CD4-positive, alpha-beta T cell treated with Interferon gamma for 1 hour (primary cell): ENCODE measurements around the gene CYCS.
"Not testable (repeated sequence)": the region's sequence is repeated elsewhere in the genome, so short reads cannot be mapped to it uniquely, and the experiment has no call there.

Source experiments
- DNase-seq: peaks from one replicate; pipeline ENCODE4 v3.0.0-alpha.2; 2020

Gene CYCS

DNA sequence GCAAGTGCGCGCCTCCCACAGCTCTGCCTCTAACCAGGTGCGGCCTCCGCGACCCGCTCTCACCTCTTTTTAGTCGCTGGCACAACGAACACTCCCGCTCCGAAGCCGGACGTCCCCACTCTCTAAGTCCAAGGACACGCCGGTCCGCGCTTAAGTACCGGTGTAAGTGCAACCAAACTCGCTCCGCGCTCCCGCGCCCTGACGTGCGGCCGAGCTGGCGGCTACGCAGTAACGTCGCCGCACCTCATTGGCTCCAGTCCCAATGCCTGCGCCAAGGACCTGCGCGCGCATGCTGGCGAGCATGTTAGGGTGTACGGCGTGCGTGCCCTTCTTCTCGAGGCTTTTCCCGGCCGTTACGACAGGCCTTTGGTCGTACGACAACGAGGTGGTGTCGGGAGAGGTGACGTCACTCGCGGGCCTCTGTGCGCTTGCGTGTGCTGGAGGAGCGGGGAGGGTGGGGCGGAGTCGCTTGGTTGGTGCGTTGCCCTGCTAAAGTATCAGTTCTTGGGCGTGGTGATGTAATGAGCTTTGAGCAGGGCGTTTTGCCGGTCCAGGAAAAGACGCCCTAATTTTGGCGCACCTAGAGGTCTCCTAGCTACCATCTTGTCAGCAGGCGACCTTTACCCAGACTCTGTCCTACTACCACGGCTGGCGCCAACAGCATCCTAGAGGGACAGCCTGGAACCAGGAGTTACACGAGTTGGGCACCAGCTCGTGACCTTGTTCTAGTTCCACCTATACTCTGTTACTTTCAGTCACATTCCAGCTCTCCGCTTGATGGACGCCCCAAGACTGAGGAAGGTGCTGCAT, at the start of gene CYCS:
CYCS (minus strand) TSS at position 124 of the 810 bp plus-strand sequence. CDS start 1,141 bp downstream, outside the sequence.
- peak; percentile 100 for DNase-seq

DNA sequence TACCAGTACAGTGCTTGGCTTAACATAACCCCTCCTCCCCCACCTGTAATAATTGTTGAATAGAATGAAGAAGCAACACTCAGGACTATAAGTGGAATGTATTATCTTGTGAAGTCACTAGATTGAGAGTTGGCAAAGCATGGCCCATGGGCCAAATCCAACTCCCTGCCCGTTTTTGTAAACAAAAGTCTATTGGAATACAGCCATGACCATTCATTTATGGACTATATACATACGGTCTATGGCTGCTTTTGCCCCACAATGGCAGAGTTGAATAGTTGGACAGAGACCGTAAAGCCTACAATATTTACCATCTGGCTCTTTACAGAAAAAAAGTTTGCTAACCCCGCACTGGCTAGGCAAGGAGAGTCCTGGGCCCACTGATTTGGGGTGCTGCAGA, 48.1 kb upstream of the CYCS start:
- no peak for DNase-seq

DNA sequence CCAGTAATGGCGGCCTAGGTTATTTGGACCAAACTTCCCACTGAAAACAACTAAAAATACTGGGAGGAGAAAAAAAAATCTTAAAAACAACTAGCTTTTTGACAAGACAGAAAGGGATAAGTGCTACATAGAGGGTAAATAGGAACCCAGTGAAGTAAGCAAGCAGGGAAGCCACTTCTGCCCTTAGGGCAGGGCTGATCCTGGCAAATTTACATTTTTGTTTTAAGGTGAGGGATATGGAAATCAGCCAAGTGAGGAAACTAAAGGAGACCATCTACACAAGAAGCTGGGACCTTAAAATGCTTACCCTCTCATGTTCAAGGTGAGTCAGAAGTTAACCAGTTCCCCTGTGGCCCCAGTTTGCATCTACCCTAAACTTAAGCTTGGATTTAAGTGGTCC, 46.5 kb upstream of the CYCS start:
- DNase-seq = no peak

- no peak for DNase-seq
These were observed 46.0 kb upstream of the CYCS start for GRCh38 chr7:25171071-25171470.

GRCh38 chr7:25169683-25170082, 44.6 kb upstream of the CYCS start:
- DNase-seq = no peak

- no peak for DNase-seq
These were observed 43.1 kb upstream of the CYCS start for GRCh38 chr7:25168145-25168544.

DNA sequence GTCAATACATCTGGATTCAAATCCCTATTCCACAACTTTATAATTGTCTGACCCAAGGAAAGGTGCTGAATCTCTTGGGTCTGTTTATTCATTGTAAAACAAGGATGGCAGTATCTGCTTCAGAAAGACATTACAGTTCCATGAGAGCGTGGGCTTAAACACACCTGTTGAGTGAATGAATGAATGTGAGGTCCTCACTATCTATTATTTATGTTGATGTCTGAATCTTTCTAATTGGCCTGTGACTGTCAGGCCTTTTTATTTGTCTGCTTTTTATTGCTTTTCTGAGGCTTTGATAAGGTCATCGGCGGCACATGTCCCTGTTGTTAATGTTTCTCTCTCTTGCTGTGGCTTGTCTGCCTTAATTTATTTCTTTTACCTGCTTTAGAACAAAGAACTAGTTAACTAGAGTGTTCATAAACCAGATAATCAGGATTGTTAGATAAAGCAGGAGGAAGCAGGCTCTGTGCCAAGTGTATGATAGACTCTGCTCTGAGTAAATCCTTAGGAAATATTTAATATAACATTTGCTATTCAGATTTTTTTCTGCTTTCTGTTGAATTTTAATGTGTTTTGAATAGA, 42.3 kb upstream of the CYCS start:
- DNase-seq = no peak

- not testable (repeated sequence) for DNase-seq
These were observed 35.0 kb upstream of the CYCS start for GRCh38 chr7:25159983-25160596.

- DNase-seq = no peak
These were observed 33.9 kb upstream of the CYCS start for GRCh38 chr7:25158966-25159365.

- no peak for DNase-seq
These were observed 26.7 kb upstream of the CYCS start for GRCh38 chr7:25151773-25152172.

GRCh38 chr7:25149836-25150235, 24.8 kb upstream of the CYCS start:
- DNase-seq = no peak

DNA sequence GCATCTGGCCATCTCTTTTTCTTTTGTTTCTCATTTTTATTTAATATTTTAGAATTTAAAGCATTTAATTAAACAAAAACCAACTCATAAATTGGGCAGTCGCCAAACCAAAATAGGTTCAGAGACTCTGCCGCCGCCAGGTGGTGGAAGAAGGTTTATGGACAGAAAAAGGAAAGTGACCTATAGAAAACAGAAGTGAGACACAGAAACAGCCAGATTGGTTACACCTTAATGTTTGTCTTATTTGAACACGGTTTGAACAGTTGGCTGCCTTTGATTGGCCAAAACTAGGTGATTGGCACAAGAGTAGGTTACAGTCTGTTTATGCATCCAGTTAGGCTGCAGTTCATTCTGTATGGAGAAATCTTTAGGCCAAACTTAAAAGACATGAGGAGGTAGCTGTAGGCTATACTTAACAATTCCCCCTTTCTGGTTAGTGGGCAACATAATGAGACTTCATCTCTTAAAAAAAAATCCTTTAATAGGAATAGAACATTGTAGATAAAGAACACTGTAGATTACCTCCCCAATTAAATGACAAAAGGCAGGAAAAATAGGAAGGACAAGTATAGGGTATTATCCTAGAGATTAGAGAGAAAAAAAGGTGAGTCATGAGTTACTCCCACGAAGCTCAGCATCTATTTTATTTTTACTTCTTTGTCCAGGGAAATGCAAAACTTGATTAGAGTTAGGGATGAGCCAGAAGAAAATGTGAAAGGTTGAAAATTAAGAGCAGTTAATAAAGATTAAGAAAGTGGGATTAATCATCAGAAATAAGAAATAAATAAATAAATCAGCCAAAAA, 23.9 kb upstream of the CYCS start:
- DNase-seq = no peak

DNA sequence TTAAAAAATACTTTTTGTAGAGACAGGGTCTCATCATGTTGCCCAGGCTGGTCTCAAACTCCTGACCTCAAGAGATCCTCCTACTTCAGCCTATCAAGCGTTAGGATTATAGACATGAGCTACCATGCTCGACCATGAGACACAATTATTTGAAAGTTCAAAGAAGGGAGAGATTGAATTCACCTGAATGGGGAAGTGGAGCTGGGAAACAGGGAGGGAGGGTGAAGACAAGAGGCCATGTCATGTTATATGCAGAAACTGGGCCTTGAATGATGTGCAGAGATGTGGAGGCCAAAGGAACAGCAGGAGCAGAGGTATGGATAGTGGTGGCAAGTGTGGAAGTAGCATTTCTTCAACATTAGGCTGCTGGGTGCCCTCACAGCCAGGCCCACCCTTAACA, 18.7 kb upstream of the CYCS start:
- DNase-seq = no peak

DNA sequence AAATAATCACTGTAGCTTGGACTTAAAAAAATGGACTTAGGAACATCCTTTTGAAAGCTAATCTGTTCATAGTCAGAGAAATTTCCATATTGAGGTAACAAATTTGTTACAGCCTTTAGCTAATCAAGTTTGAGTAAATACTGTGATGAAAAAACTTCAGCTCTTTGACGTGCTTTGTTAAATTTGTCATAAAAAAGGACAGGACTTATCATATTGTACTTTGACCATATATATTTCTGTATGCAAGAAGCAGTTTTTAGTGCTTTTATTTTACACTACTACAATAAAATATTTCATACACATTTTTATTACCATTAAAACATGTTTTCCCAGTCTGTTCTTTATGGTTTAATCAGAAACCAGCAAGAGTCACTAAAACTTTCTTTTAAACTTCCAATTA, 14.5 kb upstream of the CYCS start:
- no peak for DNase-seq

DNA sequence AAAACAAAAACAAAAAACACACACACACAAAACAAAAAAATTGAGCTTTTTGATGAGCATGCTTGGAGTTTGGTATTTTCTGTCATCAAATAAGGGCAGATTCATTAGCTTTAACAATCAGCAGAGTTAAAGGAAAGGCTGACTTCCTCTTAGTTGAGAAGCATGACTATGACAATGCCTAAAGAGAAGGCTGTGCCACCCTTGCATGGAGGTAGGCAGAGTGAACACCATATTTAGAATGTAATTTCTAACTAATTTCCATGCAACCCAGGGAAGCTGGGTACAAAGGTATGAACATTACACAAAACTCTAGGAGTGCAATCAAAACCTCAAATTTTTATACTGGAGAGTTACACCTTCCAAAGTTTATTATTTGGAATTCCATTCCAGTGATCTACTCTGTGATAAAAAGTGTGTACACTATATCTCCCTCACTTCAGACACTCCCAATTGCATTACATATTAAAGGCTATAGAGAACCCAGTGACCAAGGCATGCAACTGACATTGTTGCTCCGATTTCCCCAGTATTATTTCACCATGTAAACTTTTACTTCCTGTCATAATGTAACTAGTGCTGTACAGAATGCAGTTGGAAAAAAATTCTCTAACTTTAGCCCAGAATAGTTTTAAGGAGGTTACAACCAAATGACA, 9.4 kb upstream of the CYCS start:
- no peak for DNase-seq

- DNase-seq = no peak
These were observed 7.4 kb upstream of the CYCS start for GRCh38 chr7:25132430-25132829.

DNA sequence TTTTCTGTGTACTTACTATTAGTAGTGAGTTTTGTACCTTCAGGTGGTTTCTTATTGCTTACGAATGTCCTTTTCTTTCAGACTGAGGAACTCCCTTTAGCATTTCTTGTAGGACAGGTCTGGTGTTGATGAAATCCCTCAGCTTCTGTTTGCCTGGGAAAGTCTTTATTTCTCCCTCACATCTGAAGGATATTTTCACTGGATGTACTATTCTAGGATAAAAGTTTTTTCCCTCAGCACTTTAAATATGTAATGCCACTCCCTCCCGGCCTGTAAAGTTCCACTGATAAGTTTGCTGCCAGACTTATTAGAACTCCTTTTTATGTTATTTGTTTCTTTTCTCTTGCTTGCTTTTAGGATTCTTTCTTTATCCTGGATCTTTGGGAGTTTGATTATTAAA, 1.7 kb upstream of the CYCS start:
- DNase-seq = no peak

DNA sequence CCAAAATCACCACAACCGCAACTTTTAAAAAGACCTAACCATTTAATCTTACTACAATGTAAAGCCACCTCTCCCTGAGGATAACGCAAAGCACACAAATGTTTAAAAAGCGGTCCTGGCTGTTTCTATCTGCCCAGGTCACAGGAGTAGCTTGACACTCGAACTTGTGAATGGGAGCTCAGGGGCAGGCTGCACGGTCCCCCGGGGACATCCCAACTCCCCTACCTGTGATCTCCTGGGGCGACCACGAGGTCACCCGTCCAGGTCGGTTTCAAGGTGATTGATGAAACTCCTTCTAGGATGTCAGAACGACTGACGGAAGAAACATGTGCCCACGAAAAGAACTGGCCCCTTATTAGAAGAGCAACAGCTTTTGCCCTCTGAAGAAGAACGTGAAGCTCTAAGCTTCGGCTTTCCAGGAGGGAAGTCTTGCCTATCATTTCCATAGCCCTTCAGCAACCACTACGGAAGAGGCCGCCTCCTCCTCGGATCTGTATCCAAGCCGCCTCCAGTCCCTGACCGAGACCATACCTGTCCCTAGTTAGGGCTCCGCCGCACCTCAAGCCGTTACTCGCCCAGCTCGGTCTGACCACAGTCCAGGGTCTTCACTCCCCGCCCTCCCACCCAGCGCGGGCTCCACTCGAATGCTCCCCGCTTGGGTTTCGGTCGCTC, 459 bp downstream of the CYCS start:
- DNase-seq = peak; percentile 9

DNA sequence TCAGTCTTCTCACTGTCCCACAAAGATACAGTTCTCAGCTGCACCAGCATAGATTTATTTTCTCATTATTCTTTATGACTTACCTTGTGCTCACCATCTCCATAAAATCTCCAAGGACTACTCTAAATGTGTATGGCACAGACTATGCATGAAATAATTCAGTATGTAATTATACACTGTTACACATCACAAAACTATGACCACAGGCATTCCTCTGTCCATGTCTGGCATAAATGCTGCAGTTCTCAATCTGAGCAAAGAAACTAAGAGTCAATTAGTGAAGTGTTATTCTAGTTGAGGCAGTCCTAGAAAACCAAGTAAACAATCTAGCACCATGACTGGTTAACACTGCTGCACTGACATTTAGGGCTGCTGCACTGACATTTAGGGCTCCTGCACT, 2.7 kb downstream of the CYCS start:
- DNase-seq = no peak

DNA sequence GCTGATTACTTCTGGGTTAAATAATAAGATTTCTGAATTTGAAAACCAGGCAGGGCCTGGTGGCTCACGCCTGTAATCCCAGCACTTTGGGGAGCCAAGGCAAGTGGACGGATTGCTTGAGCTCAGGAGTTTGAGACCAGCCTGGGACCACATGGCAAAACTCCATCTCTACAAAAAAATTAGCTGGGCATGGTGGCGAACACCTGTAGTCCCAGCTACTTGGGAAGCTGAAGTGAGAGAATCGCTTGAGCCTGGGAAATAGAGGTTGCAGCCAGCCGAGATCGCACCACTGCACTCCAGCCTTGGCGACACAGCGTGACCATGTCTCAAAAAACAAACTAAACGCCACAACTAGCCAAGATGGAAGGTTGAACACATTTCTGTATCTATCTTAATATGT, 3.5 kb downstream of the CYCS start:
- DNase-seq = no peak

- DNase-seq = no peak
These were observed 6.0 kb downstream of the CYCS start for GRCh38 chr7:25119102-25119501.

- DNase-seq = no peak
These were observed 6.9 kb downstream of the CYCS start for GRCh38 chr7:25118048-25118753.
